Upper lobe of right lung (tissue), 1 donor: ENCODE results near the gene LEP. TPM values are rescaled to one million over a fixed set of nuclear protein-coding genes. Genes with fewer than 3 reads are reported as not detected.

Experiments used
- ATAC-seq: fragments of 200-7000 bp; cut with Tn5 transposase; one replicate; pipeline ENCODE4 v1.9.1; 2020; ENCODE audit warnings: mild to moderate bottlenecking, moderate library complexity
- DNase-seq: peaks from one replicate; pipeline ENCODE4 v3.0.0-alpha.2; 2020
- H3K27ac ChIP-seq: fragments of 200-600 bp; one replicate; pipeline ENCODE4 v1.8.0; 2022
- H3K27me3 ChIP-seq: fragments of 200-600 bp; one replicate; pipeline ENCODE4 v1.8.0; 2022; ENCODE audit warnings: mild to moderate bottlenecking
- H3K36me3 ChIP-seq: fragments of 200-600 bp; one replicate; pipeline ENCODE4 v1.8.0; 2022
- H3K4me1 ChIP-seq: fragments of 200-600 bp; one replicate; pipeline ENCODE4 v1.8.0; 2022
- H3K4me3 ChIP-seq: fragments of 200-600 bp; one replicate; pipeline ENCODE4 v1.8.0; 2022; ENCODE audit warnings: mild to moderate bottlenecking
- H3K9me3 ChIP-seq: fragments of 200-600 bp; one replicate; pipeline ENCODE4 v1.8.0; 2022
- intact Hi-C: fragments of 100-400 bp; cut with DNase I; formaldehyde crosslinking; loops from one replicate; pipeline ENCODE4 v1.11.0; 2022
- total RNA-seq: library from RNA; stranded (reverse); fragmentation: NEBNext Ultra II Directional; extraction: Animal tissue kit (Norgen Biotek cat#: 25700); gene quantifications from one replicate; pipeline ENCODE4 v1.2.1, GENCODE V29; 2021
- TF ChIP-seq, protein P1 (sequence below): fragments of 200-600 bp; IDR thresholded peaks from one replicate; pipeline ENCODE4 v1.8.0; 2022; ENCODE audit warnings: antibody characterized with exemption
- donor health status: DM: no; HTN: yes; CAD: no; lungs with severe emphysema.

The LEP gene
- total RNA-seq, 1 donor from 2014 or later, result not detected

DNA sequence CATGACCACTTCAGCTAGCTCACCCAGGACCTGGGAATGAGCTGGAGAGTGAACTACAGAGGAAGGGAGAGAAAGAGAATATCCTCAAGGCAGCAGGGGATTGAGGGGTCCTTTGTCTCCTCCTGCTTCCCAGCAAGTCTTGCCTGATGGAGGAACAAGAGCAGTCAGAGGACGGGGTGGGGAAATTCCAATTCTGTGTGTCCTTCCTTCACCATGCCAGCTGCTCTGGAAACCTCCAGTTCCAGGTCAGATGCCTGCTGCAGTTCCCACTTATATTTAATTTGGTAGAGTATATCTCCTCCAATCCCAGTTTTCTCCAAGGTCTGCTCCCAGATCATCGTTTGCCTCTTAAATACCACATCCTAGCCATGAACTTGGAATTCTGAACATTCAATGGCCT is 21.4 kb upstream of the LEP start:
- TF ChIP-seq, protein P1, sequence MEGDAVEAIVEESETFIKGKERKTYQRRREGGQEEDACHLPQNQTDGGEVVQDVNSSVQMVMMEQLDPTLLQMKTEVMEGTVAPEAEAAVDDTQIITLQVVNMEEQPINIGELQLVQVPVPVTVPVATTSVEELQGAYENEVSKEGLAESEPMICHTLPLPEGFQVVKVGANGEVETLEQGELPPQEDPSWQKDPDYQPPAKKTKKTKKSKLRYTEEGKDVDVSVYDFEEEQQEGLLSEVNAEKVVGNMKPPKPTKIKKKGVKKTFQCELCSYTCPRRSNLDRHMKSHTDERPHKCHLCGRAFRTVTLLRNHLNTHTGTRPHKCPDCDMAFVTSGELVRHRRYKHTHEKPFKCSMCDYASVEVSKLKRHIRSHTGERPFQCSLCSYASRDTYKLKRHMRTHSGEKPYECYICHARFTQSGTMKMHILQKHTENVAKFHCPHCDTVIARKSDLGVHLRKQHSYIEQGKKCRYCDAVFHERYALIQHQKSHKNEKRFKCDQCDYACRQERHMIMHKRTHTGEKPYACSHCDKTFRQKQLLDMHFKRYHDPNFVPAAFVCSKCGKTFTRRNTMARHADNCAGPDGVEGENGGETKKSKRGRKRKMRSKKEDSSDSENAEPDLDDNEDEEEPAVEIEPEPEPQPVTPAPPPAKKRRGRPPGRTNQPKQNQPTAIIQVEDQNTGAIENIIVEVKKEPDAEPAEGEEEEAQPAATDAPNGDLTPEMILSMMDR, result no peak
- H3K36me3 ChIP-seq, result no peaks in the 10 kb centered on the region
- no peak overlapping the region for H3K4me3 ChIP-seq
- intact Hi-C loops, result loop anchor here (5.0 kb wide), 1 partner anchor 517 kb away; no protein-coding TSS in a partner anchor
- H3K4me1 ChIP-seq, result no peaks in the 10 kb centered on the region
- ATAC-seq (no peak), DNase-seq (no peak)
- no peak overlapping the region for H3K27ac ChIP-seq
- H3K9me3 ChIP-seq, result no peaks in the 10 kb centered on the region
- peaks cover 8% of the 10 kb centered on the region for H3K27me3 ChIP-seq

DNA sequence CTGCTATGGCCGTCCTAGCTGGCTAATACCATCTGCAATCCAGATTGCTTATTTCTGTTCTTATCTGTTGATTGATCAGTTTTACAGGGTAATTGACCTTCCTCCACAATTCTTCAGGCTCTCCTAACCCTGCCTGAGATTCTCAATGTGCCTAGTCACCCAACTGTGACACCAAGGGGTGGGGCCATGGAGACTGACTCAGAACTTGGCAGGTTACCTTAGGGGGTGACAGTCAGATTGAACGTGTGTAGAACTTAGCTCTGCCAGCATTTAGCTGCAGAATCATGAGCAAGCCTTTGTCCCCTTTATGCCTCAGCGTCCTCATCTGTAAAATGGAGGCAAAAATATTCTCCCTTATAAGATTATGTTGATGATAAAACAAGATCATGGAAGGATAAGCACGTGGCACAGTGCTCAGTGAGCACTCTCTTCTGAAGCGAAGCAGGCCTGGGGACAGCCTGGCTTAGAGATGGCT is 19.1 kb upstream of the LEP start:
- H3K27ac ChIP-seq, result no peak overlapping the region
- no peak for DNase-seq
- H3K4me3 ChIP-seq, result no peak overlapping the region
- intact Hi-C loops, result no loop called here
- H3K27me3 ChIP-seq, result peaks cover 8% of the 10 kb centered on the region
- no peaks in the 10 kb centered on the region for H3K9me3 ChIP-seq
- H3K36me3 ChIP-seq, result no peaks in the 10 kb centered on the region
- TF ChIP-seq, protein P1, result no peak
- H3K4me1 ChIP-seq, result no peaks in the 10 kb centered on the region
- peak; percentile 36 for ATAC-seq

DNA sequence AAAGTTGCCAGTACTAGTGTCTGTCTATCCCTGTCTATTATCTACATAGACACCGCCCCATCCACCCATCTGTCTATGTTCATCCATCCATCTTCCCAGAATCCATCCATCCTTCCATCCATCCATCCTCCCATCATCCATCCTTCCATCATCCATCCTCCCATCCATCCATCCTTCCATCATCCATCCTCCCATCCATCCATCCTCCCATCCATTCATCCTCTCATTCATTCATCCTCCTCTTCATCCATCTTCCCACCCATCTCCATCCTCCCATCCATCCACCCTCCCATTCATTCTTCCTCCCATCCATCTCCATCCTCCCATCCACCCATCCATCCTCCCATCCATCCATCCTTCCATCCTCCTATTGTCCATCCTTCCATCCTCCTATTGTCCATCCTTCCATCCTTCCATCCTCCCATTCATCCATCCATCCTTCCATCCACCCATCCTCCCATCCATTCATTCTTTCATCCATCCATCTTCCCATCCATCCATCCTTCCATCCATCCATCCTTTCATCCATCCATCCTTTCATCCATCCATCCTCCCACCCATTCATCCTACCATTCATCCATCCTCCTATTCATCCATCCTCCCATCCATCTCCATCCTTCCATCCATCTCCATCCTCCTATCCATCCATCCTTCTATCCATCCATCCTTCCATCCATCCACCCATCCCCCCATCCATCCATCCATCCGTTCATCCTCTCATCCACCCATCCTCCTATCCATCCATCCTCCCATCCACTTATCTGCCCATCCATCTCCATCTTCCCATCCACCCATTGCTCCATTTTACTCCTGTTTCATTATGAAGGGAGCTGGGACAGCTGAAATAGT is 14.7 kb upstream of the LEP start:
- H3K9me3 ChIP-seq, result no peaks in the 10 kb centered on the region
- ATAC-seq (no peak), DNase-seq (no peak)
- no peak overlapping the region for H3K4me3 ChIP-seq
- H3K27ac ChIP-seq, result no peak overlapping the region
- TF ChIP-seq, protein P1, result no peak
- no peaks in the 10 kb centered on the region for H3K4me1 ChIP-seq
- H3K36me3 ChIP-seq, result no peaks in the 10 kb centered on the region
- intact Hi-C loops, result no loop called here
- H3K27me3 ChIP-seq, result peaks cover 8% of the 10 kb centered on the region

DNA sequence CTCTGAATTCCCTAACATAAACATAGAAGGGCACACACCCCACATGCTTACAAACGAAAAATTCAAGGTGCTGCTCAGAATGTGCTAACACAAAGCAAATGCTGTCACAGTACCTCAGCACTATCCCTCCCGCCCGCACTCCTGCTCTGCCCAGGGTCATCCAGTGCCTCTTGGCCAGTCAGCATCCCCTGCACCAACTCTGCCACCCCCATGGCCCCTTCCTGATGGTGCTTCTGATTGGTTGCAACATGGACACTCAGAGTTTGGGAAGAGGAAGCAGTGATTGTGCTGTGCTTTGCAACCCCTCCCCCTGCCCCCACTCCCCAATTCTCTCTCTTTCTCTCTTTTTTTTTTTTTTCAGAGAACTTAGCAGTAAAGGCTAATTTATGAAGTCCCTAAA is 13.8 kb upstream of the LEP start:
- no peaks in the 10 kb centered on the region for H3K4me1 ChIP-seq
- H3K9me3 ChIP-seq, result no peaks in the 10 kb centered on the region
- peaks cover 12% of the 10 kb centered on the region for H3K27me3 ChIP-seq
- intact Hi-C loops, result no loop called here
- H3K27ac ChIP-seq, result no peak overlapping the region
- ATAC-seq, result no peak
- DNase-seq, result no peak
- H3K4me3 ChIP-seq, result no peak overlapping the region
- TF ChIP-seq, protein P1, result no peak
- H3K36me3 ChIP-seq, result no peaks in the 10 kb centered on the region

DNA sequence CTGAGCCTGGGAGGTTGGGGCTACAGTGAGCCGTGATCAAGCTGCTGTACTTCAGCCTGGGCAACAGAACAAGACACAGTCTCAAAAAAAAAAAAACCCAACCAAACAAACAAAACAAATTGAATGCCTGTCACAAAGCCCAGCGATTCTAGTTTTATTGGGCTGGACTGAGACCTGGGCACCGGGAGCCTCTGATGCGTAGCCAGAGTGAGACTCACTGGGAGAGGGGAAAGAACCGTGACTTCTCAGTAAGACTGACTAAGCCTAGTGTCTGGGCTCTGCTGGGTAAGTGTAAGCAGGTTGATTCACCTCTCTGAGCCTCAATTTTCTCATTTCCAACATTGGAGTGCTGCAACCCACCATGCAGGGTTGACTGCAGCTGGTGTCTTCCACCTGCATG is 10.1 kb upstream of the LEP start:
- TF ChIP-seq, protein P1, result no peak
- Histone ChIP-seq H3K9me3 (no peaks in the 10 kb centered on the region), H3K36me3 (no peaks in the 10 kb centered on the region), H3K27ac (no peak overlapping the region), H3K4me1 (no peaks in the 10 kb centered on the region), H3K4me3 (no peak overlapping the region), H3K27me3 (peaks cover 4% of the 10 kb centered on the region)
- DNase-seq (no peak), ATAC-seq (no peak)
- intact Hi-C loops, result no loop called here
